Activated naive CD4-positive, alpha-beta T cell treated with anti-CD3 and anti-CD28 coated beads, Interleukin-2, amount 10 ng/mL, durations not matched to agents 7 days and 5 days (primary cell): Measurements from ENCODE around the gene PDE9A.
"Not testable (repeated sequence)": the region's sequence is repeated elsewhere in the genome, so short reads cannot be mapped to it uniquely, and the experiment has no call there.

ENCODE experiments used
- CTCF ChIA-PET: fragments of 350-600 bp; sonication (Branson Sonifier 250); formaldehyde crosslinking; loops from one replicate; lab custom pipeline; 2021; ENCODE audit warnings: antibody characterized with exemption; lab: Charles Lee
- DNase-seq: peaks from one replicate; pipeline ENCODE4 v3.0.0-alpha.2; 2020
- H3K27ac Mint-ChIP-seq: one replicate; pipeline ENCODE4 v1.8.0; 2021; ENCODE audit warnings: mild to moderate bottlenecking, moderate library complexity, mixed read lengths
- H3K27me3 Mint-ChIP-seq: one replicate; pipeline ENCODE4 v1.8.0; 2021; ENCODE audit warnings: mild to moderate bottlenecking, mixed read lengths
- H3K36me3 Mint-ChIP-seq: one replicate; pipeline ENCODE4 v1.8.0; 2021; ENCODE audit warnings: mixed read lengths
- H3K4me1 Mint-ChIP-seq: one replicate; pipeline ENCODE4 v1.8.0; 2021; ENCODE audit warnings: mixed read lengths
- H3K4me3 Mint-ChIP-seq: one replicate; pipeline ENCODE4 v1.8.0; 2021; ENCODE audit warnings: mild to moderate bottlenecking, moderate library complexity, mixed read lengths
- H3K9me3 Mint-ChIP-seq: one replicate; pipeline ENCODE4 v1.8.0; 2021; ENCODE audit warnings: mixed read lengths

The PDE9A gene

DNA sequence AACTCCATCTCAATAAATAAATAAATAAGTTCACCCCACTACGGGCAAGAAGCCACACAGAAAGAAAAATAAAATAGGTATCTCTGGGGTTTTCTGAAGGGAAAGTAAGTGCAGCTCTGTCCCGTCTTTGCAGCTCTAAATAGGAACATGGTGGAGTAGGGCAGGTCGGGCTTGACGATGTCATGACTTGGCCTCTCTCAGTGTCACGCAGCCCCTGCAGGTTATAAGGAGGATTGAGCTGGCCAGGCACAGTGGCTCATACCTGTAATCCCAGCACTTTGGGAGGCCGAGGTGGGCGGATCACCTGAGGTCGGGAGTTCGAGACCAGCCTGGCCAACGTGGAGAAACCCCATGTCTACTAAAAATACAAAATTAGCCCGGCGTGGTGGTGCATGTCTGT is 67.1 kb downstream of the PDE9A start:
- CTCF ChIA-PET, H3K4me3 Mint-ChIP-seq, H3K27me3 Mint-ChIP-seq, DNase-seq, H3K27ac Mint-ChIP-seq, H3K36me3 Mint-ChIP-seq, H3K9me3 Mint-ChIP-seq: not testable (repeated sequence)
- peaks cover 15% of the 10 kb centered on the region for H3K4me1 Mint-ChIP-seq

DNA sequence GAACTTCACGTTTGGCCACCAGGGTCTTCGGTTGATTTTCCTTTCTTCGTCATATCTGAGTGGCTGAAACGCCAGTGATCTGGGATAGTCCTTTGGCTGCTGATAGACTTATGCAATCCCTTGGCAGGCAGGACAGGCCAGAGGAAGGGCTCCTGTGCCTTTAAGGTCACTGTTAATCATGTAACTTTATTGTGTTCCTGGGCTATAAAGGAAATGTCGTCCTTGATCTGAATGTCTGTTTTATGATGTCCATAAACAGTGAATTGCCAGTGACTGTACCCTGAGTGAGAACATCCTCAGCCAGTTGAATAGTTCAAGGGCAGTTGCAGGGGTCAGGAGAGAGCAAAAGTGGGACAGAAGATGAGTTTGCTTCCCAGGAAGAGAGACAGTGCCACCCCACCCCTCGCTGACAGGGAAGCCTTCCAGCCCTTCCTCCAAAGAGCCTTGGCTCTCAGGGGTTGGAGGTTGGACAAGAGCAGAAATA is 68.0 kb downstream of the PDE9A start:
- Mint-ChIP-seq H3K4me3 (no peak overlapping the region), H3K9me3 (no peaks in the 10 kb centered on the region), H3K36me3 (no peaks in the 10 kb centered on the region), H3K27me3 (peaks cover 4% of the 10 kb centered on the region), H3K27ac (no peak overlapping the region), H3K4me1 (peaks cover 15% of the 10 kb centered on the region)
- CTCF ChIA-PET: no interaction called here
- no peak for DNase-seq

DNA sequence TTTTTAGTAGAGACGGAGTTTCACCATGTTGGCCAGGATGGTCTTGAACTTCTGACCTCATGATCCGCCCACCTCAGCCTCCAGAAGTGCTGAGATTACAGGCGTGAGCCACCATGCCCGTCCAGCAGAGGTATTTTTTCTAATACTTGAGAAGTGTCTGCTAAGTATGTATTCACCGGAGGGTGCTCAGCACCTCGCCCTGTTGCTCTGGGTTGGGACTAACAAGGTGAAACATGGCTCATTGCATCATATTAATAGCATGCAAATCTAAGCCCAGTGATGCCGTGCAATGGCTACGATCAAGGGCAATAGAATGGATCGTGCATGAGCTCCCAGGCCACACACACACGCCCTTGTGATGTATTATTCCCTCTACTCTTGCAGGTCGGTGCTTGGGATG is 68.7 kb downstream of the PDE9A start:
- CTCF ChIA-PET: no interaction called here
- no peaks in the 10 kb centered on the region for H3K36me3 Mint-ChIP-seq
- no peaks in the 10 kb centered on the region for H3K9me3 Mint-ChIP-seq
- no peak overlapping the region for H3K4me3 Mint-ChIP-seq
- H3K4me1 Mint-ChIP-seq: peaks cover 15% of the 10 kb centered on the region
- no peak for DNase-seq
- no peak overlapping the region for H3K27ac Mint-ChIP-seq
- H3K27me3 Mint-ChIP-seq: peaks cover 4% of the 10 kb centered on the region

DNA sequence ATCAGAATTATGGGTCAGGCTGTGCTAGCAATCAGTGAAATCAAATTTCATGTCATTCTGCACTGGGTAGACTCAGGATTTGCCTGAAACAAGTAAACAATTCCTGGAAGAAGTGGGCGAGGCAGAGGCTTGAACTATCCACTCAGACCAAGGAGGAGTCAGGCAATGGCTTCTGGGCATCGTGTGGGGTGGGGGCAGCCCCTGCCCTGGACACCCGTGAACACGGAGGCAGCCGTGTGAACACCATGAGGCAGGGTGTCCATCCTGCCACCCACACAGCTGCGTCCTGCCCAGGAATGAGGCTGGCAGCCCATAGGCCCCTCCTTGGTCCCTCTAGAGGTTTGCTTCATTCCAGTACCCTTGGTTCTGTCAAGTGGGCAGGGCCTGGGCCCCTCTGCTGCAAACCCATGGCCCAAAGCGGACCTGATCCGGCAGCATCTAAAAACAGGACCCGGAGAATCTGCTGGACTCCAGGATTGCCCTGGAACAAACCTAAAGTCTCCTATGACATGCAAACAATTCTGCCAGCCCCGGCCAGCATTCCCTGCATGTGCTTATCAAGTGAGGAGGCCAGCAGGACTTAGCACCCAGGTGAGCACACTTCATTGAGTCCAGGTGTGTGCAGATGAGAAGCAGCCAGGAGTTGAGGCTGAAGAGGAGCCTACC is 69.5 kb downstream of the PDE9A start:
- peaks cover 15% of the 10 kb centered on the region for H3K4me1 Mint-ChIP-seq
- no peak for DNase-seq
- H3K27me3 Mint-ChIP-seq: peaks cover 4% of the 10 kb centered on the region
- CTCF ChIA-PET: no interaction called here
- no peak overlapping the region for H3K4me3 Mint-ChIP-seq
- no peaks in the 10 kb centered on the region for H3K36me3 Mint-ChIP-seq
- no peaks in the 10 kb centered on the region for H3K9me3 Mint-ChIP-seq
- no peak overlapping the region for H3K27ac Mint-ChIP-seq

DNA sequence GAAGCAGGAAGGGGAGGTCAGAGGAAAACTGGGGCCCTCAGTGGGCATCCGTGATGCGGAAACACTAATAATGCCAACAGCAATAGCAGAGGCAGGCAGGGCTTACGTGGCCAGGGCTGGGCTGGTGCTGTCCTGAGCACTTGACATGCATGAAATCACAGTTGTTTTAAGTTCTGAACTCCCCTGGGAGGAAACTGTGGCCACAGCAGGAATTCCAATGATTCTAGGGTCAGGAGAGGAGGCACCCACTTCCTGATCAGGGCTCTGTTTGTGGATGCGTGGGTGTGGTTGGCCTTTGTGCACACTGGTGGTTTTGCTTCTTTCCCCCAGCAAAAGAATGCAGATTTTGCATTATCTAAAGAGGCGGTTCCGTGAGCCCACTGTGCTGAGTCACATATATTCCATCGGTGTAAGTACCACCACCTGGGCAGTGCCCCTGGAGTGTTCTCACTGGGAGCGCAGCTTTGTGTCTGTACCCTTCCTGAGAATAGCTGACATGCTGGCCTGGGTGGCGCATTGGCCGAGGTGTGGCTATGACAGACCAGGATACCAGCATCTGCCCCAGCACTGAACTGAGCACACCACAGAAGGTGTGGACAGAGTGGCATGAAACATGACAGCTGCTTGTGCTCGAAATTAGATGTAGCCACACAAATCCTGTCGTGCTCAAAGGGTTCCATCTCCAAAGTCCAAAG is 71.0 kb downstream of the PDE9A start:
- no peak overlapping the region for H3K4me3 Mint-ChIP-seq
- DNase-seq: no peak
- peaks cover 15% of the 10 kb centered on the region for H3K4me1 Mint-ChIP-seq
- CTCF ChIA-PET: no interaction called here
- H3K9me3 Mint-ChIP-seq: peaks cover 4% of the 10 kb centered on the region
- peaks cover 4% of the 10 kb centered on the region for H3K27me3 Mint-ChIP-seq
- no peak overlapping the region for H3K27ac Mint-ChIP-seq
- H3K36me3 Mint-ChIP-seq: no peaks in the 10 kb centered on the region

DNA sequence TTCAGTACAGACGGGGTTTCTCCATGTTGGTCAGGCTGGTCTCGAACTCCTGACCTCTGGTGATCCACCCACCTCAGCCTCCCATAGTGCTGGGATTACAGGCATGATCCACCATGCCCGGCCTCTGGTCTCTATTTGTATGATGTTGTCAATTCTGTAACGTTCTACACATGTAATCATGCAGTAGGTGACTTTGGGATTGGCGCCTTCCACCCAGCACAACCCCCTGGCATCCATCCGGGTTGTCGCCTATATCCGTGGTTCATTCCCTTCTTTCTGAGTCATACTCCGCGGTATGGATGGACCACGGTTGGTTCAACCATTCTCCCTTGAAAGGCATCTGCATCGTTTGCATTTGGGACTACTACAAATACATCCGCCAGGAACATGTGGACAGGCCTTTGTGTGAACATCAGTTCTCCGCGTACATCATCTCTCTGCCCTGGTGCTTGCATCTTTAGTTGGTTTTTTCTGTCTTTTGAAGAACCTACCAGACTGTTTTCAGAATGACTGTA is 72.1 kb downstream of the PDE9A start:
- Mint-ChIP-seq H3K27me3 (peaks cover 4% of the 10 kb centered on the region), H3K4me3 (no peak overlapping the region), H3K36me3 (no peaks in the 10 kb centered on the region), H3K4me1 (peaks cover 17% of the 10 kb centered on the region), H3K9me3 (peaks cover 7% of the 10 kb centered on the region), H3K27ac (no peak overlapping the region)
- DNase-seq: no peak
- CTCF ChIA-PET: no interaction called here

DNA sequence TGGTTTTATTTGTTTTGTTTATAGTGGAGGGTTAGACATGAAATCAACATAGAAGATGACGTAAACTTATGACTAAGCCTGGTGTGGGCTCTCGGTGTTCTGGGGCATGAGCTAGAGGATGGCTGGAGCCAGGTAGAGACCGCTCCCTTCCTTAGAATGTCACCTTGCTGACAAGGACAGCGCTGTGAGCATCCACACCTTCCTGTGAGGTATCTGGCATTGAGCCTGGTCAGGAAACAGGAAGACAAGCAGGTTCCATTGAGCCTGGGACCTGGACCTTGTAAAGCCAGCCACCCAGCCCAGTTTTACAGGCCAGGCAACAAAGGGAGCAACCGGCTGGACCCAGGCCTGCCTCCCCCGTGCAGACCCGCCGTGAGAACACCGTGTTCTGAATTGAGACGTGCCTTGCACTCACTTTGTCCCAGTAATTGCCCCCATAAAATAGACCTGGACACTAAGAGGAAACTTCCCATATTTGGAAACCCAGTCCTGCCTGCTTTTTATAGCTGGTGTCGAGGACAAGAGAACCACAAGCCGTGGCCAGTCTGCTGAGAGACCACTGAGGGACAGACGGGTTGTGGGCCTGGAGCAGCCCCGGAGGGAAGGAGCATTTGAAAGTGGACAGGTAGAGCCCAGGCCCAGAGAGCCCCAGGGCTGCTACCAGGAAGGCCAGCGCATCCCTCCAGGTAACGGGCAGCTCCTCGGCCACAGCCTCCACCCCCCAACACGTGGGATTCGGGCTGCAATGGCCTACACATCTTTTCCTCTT is 78.0 kb downstream of the PDE9A start:
- Mint-ChIP-seq H3K36me3 (peaks cover 5% of the 10 kb centered on the region), H3K9me3 (peaks cover 7% of the 10 kb centered on the region), H3K4me3 (no peak overlapping the region), H3K27ac (no peak overlapping the region), H3K4me1 (peaks cover 30% of the 10 kb centered on the region), H3K27me3 (no peaks in the 10 kb centered on the region)
- no peak for DNase-seq
- CTCF ChIA-PET: no interaction called here

DNA sequence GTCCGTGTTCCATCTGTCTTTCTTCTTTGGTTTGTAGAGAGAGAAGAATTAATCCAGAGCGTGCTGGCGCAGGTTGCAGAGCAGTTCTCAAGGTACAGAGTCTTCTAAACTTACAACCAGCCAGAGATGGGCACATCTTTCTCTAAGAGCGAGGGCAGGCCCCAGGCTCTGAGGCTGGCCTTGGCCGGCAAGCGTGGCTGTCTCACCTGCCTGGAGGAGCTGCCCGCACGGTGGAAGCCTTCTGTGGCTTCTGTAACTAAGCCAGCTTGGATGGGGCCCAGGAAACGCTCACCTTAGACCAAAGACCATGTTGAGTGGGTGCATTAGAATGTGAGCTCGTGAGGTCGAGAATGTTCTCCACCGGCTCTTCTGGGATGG is 78.6 kb downstream of the PDE9A start:
- Mint-ChIP-seq H3K27ac (no peak overlapping the region), H3K9me3 (peaks cover 7% of the 10 kb centered on the region), H3K4me3 (no peak overlapping the region), H3K27me3 (no peaks in the 10 kb centered on the region), H3K36me3 (peaks cover 5% of the 10 kb centered on the region), H3K4me1 (peaks cover 33% of the 10 kb centered on the region)
- CTCF ChIA-PET: no interaction called here
- DNase-seq: no peak

DNA sequence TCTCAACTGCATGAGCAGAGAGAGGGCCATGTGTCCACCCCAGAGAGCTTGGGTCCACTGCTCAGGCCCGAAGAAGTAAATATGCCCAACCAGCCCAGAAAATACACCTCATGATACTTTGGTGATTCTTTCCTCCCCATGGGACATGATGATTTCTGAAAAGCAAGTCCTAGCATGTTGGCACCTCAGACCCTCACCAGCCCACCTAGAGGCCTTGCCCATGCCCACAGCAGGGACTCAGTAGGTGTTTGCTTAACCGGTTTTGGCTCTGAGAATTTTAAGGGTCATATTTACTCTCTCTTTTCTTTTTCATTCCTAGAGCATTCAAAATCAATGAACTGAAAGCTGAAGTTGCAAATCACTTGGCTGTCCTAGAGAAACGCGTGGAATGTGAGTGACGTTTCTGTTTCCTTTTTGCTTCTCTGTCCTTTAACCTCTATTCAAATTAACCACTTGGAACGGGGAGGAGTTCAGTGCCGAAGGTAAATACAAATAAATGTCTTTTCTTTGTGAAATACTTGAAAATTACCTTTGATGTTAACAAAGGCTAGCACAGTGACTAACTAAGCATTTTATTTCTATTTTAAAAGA is 79.7 kb downstream of the PDE9A start:
- no peak for DNase-seq
- H3K4me3 Mint-ChIP-seq: no peak overlapping the region
- H3K27me3 Mint-ChIP-seq: no peaks in the 10 kb centered on the region
- H3K36me3 Mint-ChIP-seq: peaks cover 5% of the 10 kb centered on the region
- peaks cover 7% of the 10 kb centered on the region for H3K9me3 Mint-ChIP-seq
- CTCF ChIA-PET: no interaction called here
- H3K4me1 Mint-ChIP-seq: peaks cover 44% of the 10 kb centered on the region
- no peak overlapping the region for H3K27ac Mint-ChIP-seq

DNA sequence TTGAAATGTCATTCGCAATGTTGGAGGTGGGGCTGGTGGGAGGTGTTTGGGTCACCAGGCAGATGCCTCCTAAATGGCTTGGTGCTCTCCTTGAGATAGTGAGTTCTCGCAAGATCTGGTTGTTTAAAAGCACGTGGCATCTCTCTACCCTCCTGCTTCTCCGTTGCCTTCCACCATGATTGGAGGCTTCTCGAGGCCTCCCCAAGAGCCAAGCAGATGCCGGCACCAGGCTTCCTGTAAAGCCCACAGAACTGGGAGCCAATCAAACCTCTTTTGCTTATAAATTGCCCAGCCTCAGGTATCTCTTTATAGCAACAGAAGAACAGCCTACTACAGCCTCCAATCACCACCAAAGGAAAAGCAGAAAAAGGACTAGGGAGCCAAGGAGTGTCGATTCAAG is 80.5 kb downstream of the PDE9A start:
- Mint-ChIP-seq H3K4me1 (peaks cover 49% of the 10 kb centered on the region), H3K36me3 (peaks cover 5% of the 10 kb centered on the region), H3K27ac (no peak overlapping the region), H3K27me3 (no peaks in the 10 kb centered on the region), H3K9me3 (peaks cover 7% of the 10 kb centered on the region), H3K4me3 (no peak overlapping the region)
- CTCF ChIA-PET: interaction anchor here (0.7 kb wide), 1 partner anchor 728 kb away, joined by 3 read pairs; no protein-coding TSS in a partner anchor
- no peak for DNase-seq

DNA sequence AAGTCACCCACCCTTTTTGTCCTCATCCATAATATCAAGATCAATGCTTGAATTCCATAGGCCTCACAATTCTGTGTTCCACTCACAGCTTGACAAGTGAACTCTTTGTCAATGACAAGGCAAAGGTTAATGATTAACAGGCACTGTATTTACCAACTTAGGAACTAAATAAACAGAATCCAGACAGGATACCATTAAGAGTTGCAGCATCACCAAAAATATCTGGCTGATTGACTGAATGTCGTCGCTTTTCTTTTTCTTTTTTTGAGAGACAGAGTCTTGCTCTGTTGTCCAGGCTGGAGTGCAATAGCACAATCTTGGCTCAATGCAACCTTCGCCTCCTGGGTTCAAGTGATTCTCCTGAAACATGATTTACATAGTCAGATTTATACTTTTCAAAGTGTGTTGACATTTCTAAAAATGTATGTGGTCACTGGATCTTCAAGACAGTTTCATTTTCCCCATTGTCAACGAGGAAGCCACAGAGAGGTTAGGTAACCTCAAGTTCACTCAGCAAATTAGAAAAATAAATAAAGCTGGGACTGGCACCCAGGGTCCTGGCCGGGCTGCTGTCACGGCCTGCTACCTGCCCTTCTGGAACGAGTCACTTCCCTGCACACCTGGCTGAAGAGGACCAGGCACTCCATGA is 81.0 kb downstream of the PDE9A start:
- Mint-ChIP-seq H3K4me3 (no peak overlapping the region), H3K36me3 (peaks cover 5% of the 10 kb centered on the region), H3K27me3 (no peaks in the 10 kb centered on the region), H3K4me1 (peaks cover 52% of the 10 kb centered on the region), H3K9me3 (peaks cover 3% of the 10 kb centered on the region), H3K27ac (peak overlapping the region; percentile 85)
- CTCF ChIA-PET: interaction anchor here (0.7 kb wide), 1 partner anchor 729 kb away, joined by 3 read pairs; no protein-coding TSS in a partner anchor
- DNase-seq: peak; percentile 33

DNA sequence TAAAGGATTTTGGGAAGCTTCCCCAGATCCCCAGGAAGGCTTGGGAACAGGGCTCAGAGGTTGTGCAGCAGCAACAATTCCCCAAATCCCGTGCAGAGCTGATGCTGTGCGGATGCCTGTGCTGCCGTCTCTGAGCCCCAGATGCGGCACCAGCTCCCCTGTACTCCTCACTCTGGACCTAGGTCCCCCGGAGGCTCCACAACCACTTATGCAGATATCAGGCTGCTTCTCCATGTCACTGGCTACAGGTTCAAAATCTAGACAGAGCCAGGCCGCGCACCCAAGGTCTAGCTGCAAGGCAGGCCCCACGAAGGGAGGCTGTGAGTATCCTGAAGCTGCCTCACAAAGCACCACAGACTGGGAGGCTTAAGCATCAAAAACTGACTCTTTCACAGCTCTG is 81.6 kb downstream of the PDE9A start:
- no peak overlapping the region for H3K4me3 Mint-ChIP-seq
- no peak for DNase-seq
- H3K27me3 Mint-ChIP-seq: no peaks in the 10 kb centered on the region
- peaks cover 50% of the 10 kb centered on the region for H3K4me1 Mint-ChIP-seq
- H3K27ac Mint-ChIP-seq: no peak overlapping the region
- CTCF ChIA-PET: no interaction called here
- peaks cover 5% of the 10 kb centered on the region for H3K36me3 Mint-ChIP-seq
- no peaks in the 10 kb centered on the region for H3K9me3 Mint-ChIP-seq

DNA sequence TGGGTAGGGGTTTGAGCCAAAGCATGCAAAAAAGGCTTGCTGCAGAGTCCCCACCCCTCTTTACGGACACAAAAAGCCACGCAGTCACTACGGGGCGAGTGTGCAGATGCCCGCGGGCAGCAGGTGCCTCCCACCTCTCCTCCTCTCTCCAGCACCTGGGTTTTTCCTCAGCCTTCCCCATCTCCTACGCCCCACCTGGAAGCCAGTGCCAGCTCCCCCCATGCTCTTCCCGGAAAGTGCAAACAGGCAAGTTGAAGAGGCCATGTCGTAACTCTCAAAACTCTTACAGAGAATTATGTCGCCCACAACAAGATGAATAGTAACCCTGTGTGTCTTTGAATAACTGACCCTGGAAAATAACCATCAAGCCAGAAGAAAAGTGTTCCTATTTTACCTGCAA is 82.5 kb downstream of the PDE9A start:
- H3K9me3 Mint-ChIP-seq: no peaks in the 10 kb centered on the region
- peaks cover 5% of the 10 kb centered on the region for H3K36me3 Mint-ChIP-seq
- H3K27me3 Mint-ChIP-seq: no peaks in the 10 kb centered on the region
- H3K4me1 Mint-ChIP-seq: peaks cover 50% of the 10 kb centered on the region
- H3K27ac Mint-ChIP-seq: peak overlapping the region; percentile 53
- H3K4me3 Mint-ChIP-seq: no peak overlapping the region
- DNase-seq: no peak
- CTCF ChIA-PET: no interaction called here
